H1 (cell line): Measurements from ENCODE around the gene ZNF513. TPM values are rescaled to one million over a fixed set of nuclear protein-coding genes. Genes with fewer than 3 reads are reported as not detected.

Experiments
- CTCF ChIA-PET: fragments of 300-600 bp; sonication (Branson Sonifier 250); formaldehyde crosslinking; loops from one replicate; lab custom pipeline; 2021; ENCODE audit not compliant: partially characterized antibody; lab: Charles Lee
- POLR2A ChIA-PET: fragments of 300-600 bp; sonication (Branson Sonifier 250); formaldehyde crosslinking; loops from one replicate; lab custom pipeline; 2021; ENCODE audit warnings: inconsistent platforms; ENCODE audit not compliant: partially characterized antibody; lab: Charles Lee
- DNase-seq, 2 experiments: peaks; one replicate each; pipeline versions ENCODE4 v3.0.0 to v3.0.0-alpha.2; 2010 to 2022; ENCODE audit warnings: low spot score in 2 of 2, low read depth in 1 of 2, mixed read lengths in 1 of 2
- FAIRE-seq: peaks from 2 replicates; lab custom pipeline; 2011; peaks lifted over from hg19 to GRCh38; lab: Jason Lieb, UNC
- H2AFZ ChIP-seq: 2 replicates; pipeline ENCODE4 v1.8.1; 2012; ENCODE audit warnings: low read length, inconsistent platforms
- H2AK5ac ChIP-seq: 2 replicates; pipeline ENCODE4 v1.6.1; 2013; ENCODE audit warnings: low read depth, low read length
- H2BK120ac ChIP-seq: replicated peaks from 2 replicates; pipeline ENCODE3; 2013; ENCODE audit warnings: low read depth, low read length, inconsistent platforms
- H2BK12ac ChIP-seq: 2 replicates; pipeline ENCODE4 v1.6.1; 2013; ENCODE audit warnings: low read depth, low read length
- H2BK15ac ChIP-seq: 2 replicates; pipeline ENCODE4 v1.6.1; 2013; ENCODE audit warnings: low read length
- H2BK20ac ChIP-seq: 2 replicates; pipeline ENCODE4 v1.6.1; 2013; ENCODE audit warnings: low read length
- H2BK5ac ChIP-seq: 2 replicates; pipeline ENCODE4 v1.6.1; 2013; ENCODE audit warnings: low read depth, low read length
- H3K14ac ChIP-seq: 2 replicates; pipeline ENCODE4 v1.6.1; 2013; ENCODE audit warnings: inconsistent platforms; ENCODE audit not compliant: insufficient read length
- H3K18ac ChIP-seq: 2 replicates; pipeline ENCODE4 v1.6.1; 2013; ENCODE audit warnings: low read length; ENCODE audit errors: extremely low read depth
- H3K23ac ChIP-seq: 2 replicates; pipeline ENCODE4 v1.6.1; 2013; ENCODE audit warnings: inconsistent platforms; ENCODE audit not compliant: insufficient read length
- H3K23me2 ChIP-seq: 2 replicates; pipeline ENCODE4 v1.6.1; 2013; ENCODE audit warnings: low read depth, low read length
- H3K27ac ChIP-seq: 2 replicates; pipeline ENCODE4 v1.6.1; 2011; ENCODE audit warnings: low read depth, low read length, inconsistent platforms
- H3K27me3 ChIP-seq, 4 experiments: replicated peaks in 1 of 4; 1 replicate in 1 of 4; 2 replicates in 3 of 4; pipeline versions ENCODE4 v1.6.1 to v1.8.1; 2011 to 2013; ENCODE audit warnings: low read length in 3 of 4, mild to moderate bottlenecking in 3 of 4, inconsistent platforms in 2 of 4, mixed read lengths in 2 of 4, moderate library complexity in 1 of 4; ENCODE audit not compliant: control insufficient read depth in 3 of 4, insufficient read depth in 3 of 4; ENCODE audit errors: extremely low read depth in 1 of 4
- H3K36me3 ChIP-seq, 4 experiments: 2 replicates each; pipeline versions ENCODE4 v1.6.1 to v1.8.1; 2011 to 2013; ENCODE audit warnings: mild to moderate bottlenecking in 4 of 4, low read length in 3 of 4, moderate library complexity in 2 of 4, control low read depth in 1 of 4, inconsistent platforms in 1 of 4; ENCODE audit not compliant: insufficient read depth in 4 of 4, control insufficient read depth in 2 of 4
- H3K4ac ChIP-seq: replicated peaks from 2 replicates; pipeline ENCODE3; 2013; ENCODE audit warnings: low read length, low read depth, mixed read lengths, inconsistent platforms; ENCODE audit not compliant: insufficient read length
- H3K4me1 ChIP-seq, 4 experiments: replicated peaks in 1 of 4; 1 replicate in 1 of 4; 2 replicates in 3 of 4; pipeline versions ENCODE4 v1.6.1 to v1.8.1; 2011 to 2013; ENCODE audit warnings: low read length in 3 of 4, inconsistent platforms in 2 of 4, mixed read lengths in 1 of 4; ENCODE audit not compliant: insufficient read depth in 4 of 4, control insufficient read depth in 3 of 4
- H3K4me2 ChIP-seq, 2 experiments: 2 replicates each; pipeline versions ENCODE4 v1.6.1 to v1.8.1; 2011 to 2013; ENCODE audit warnings: low read depth in 2 of 2, low read length in 2 of 2, control low read depth in 1 of 2, inconsistent platforms in 1 of 2, mild to moderate bottlenecking in 1 of 2; ENCODE audit not compliant: insufficient read depth in 1 of 2
- H3K4me3 ChIP-seq, 4 experiments: fragments of 200-600, 300-600 bp in 1 of 4; sonication (generic), shearing (Covaris generic), sonication (Bioruptor Twin) in 1 of 4; 2 replicates each; pipeline versions ENCODE4 v1.5.1 to v1.8.1; 2011 to 2016; ENCODE audit warnings: low read length in 4 of 4, low read depth in 3 of 4, control low read depth in 2 of 4, inconsistent platforms in 2 of 4, mild to moderate bottlenecking in 2 of 4, mixed read lengths in 1 of 4, moderate library complexity in 1 of 4; ENCODE audit not compliant: insufficient read depth in 2 of 4; ENCODE audit errors: extremely low read depth in 1 of 4
- H3K56ac ChIP-seq: replicated peaks from 2 replicates; pipeline ENCODE3; 2013; ENCODE audit warnings: low read depth, mild to moderate bottlenecking, mixed read lengths, low read length, inconsistent platforms; ENCODE audit not compliant: insufficient read length
- H3K79me1 ChIP-seq: 2 replicates; pipeline ENCODE4 v1.6.1; 2013; ENCODE audit warnings: low read depth, low read length, control low read depth
- H3K79me2 ChIP-seq, 2 experiments: 2 replicates each; pipeline versions ENCODE4 v1.6.1 to v1.8.1; 2012 to 2013; ENCODE audit warnings: low read length in 2 of 2, mild to moderate bottlenecking in 2 of 2, inconsistent platforms in 1 of 2; ENCODE audit not compliant: insufficient read depth in 2 of 2, control insufficient read depth in 1 of 2
- H3K9ac ChIP-seq, 4 experiments: replicated peaks in 1 of 4; 1 replicate in 1 of 4; 2 replicates in 3 of 4; pipeline versions ENCODE4 v1.6.1 to v1.8.1; 2011 to 2013; ENCODE audit warnings: low read depth in 3 of 4, low read length in 3 of 4, control low read depth in 2 of 4, mild to moderate bottlenecking in 2 of 4, moderate library complexity in 2 of 4, inconsistent platforms in 1 of 4; ENCODE audit errors: extremely low read depth in 1 of 4
- H3K9me3 ChIP-seq, 2 experiments: 2 replicates each; pipeline versions ENCODE4 v1.6.1 to v1.8.1; 2012 to 2013; ENCODE audit warnings: mild to moderate bottlenecking in 2 of 2, moderate library complexity in 2 of 2, control low read depth in 1 of 2, inconsistent platforms in 1 of 2, low read depth in 1 of 2, low read length in 1 of 2, mixed read lengths in 1 of 2; ENCODE audit not compliant: insufficient read depth in 2 of 2
- H4K20me1 ChIP-seq, 2 experiments: replicated peaks in 1 of 2; 2 replicates each; pipeline versions ENCODE3 to v1.8.1; 2011 to 2013; ENCODE audit warnings: inconsistent platforms in 2 of 2, low read length in 2 of 2, mild to moderate bottlenecking in 1 of 2; ENCODE audit not compliant: insufficient read depth in 2 of 2, control insufficient read depth in 1 of 2
- H4K5ac ChIP-seq: 2 replicates; pipeline ENCODE4 v1.6.1; 2013; ENCODE audit warnings: low read length, low read depth, mixed read lengths, inconsistent platforms; ENCODE audit not compliant: insufficient read length
- H4K8ac ChIP-seq: 2 replicates; pipeline ENCODE4 v1.8.0; 2013; ENCODE audit warnings: mild to moderate bottlenecking, moderate library complexity, low read length, inconsistent platforms; ENCODE audit not compliant: insufficient read depth; ENCODE audit errors: extremely low read depth
- H4K91ac ChIP-seq: replicated peaks from 2 replicates; pipeline ENCODE3; 2013; ENCODE audit warnings: low read length, mixed read lengths, inconsistent platforms; ENCODE audit not compliant: insufficient read length
- CHD2 ChIP-seq: IDR thresholded peaks from 2 replicates; pipeline ENCODE4 v1.6.1; 2012; ENCODE audit warnings: low read length, improper control_type of control experiment
- MAFK ChIP-seq: IDR thresholded peaks from 2 replicates; pipeline ENCODE4 v1.6.1; 2012; ENCODE audit warnings: low read depth, mild to moderate bottlenecking, improper control_type of control experiment, low read length
- POLR2A ChIP-seq, 2 experiments: IDR thresholded peaks; 1 replicate in 1 of 2; 2 replicates in 1 of 2; pipeline ENCODE4 v1.6.1; 2011; ENCODE audit warnings: low read depth in 2 of 2, low read length in 2 of 2, mild to moderate bottlenecking in 2 of 2; ENCODE audit errors: control extremely low read depth in 1 of 2
- SP2 ChIP-seq: IDR thresholded peaks from 2 replicates; pipeline ENCODE4 v1.6.1; 2012; ENCODE audit warnings: mild to moderate bottlenecking, low read length, inconsistent platforms
- WGBS, 2 experiments: shearing (Covaris generic) in 1 of 2; methylation state at CpG; one replicate each; pipeline versions ENCODE4 v1.1.6 to v1.1.7; 2013 to 2015; ENCODE audit warnings: low lambda C conversion rate in 2 of 2, mixed read lengths in 2 of 2, inconsistent platforms in 1 of 2, low coverage in 1 of 2, missing lambda C conversion rate in 1 of 2; ENCODE audit not compliant: insufficient replicate concordance in 2 of 2, insufficient coverage in 1 of 2, insufficient read length in 1 of 2; ENCODE audit errors: extremely low coverage in 1 of 2, missing lambda C conversion rate in 1 of 2; 5-methylcytosine and 5-hydroxymethylcytosine counted together
- long read RNA-seq, 2 experiments: library from RNA in 1 of 2; library from capped mRNA in 1 of 2; stranded (forward); transcript quantifications; one replicate each; pipeline ENCODE4 v2.0.0, GENCODE V29; 2021; ENCODE audit warnings: inconsistent platforms in 1 of 2
- polyA minus RNA-seq, 3 experiments: library from RNA; depleted of rRNA, polyadenylated mRNA; stranded (reverse); fragments of >200 nt; gene quantifications; 1 replicate in 2 of 3; 2 replicates in 1 of 3; pipeline ENCODE4 v1.2.3, GENCODE V29; 2011
- polyA plus RNA-seq, 7 experiments: library from polyadenylated mRNA; depleted of rRNA in 3 of 7; stranded (reverse) in 5 of 7; unstranded in 2 of 7; fragments of >200 nt in 5 of 7; fragments of 200-250 nt in 2 of 7; gene quantifications; 1 replicate in 5 of 7; 2 replicates in 1 of 7; 4 replicates in 1 of 7; pipeline versions ENCODE4 v1.2.1 to v1.2.3, GENCODE V29; 2011 to 2013; ENCODE audit warnings: missing spikeins in 2 of 7, mixed read lengths in 2 of 7
- total RNA-seq: library from RNA; stranded (reverse); fragmentation: NEBNext Ultra II Directional; extraction: Animal tissue kit (Norgen Biotek cat#: 25700); gene quantifications from 2 replicates; pipeline ENCODE4 v1.2.1, GENCODE V29; 2021

Gene ZNF513, protein sequence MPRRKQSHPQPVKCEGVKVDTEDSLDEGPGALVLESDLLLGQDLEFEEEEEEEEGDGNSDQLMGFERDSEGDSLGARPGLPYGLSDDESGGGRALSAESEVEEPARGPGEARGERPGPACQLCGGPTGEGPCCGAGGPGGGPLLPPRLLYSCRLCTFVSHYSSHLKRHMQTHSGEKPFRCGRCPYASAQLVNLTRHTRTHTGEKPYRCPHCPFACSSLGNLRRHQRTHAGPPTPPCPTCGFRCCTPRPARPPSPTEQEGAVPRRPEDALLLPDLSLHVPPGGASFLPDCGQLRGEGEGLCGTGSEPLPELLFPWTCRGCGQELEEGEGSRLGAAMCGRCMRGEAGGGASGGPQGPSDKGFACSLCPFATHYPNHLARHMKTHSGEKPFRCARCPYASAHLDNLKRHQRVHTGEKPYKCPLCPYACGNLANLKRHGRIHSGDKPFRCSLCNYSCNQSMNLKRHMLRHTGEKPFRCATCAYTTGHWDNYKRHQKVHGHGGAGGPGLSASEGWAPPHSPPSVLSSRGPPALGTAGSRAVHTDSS
- total RNA-seq: 17.3 and 18.8 TPM in 2 replicates
- polyA plus RNA-seq (2011; rRNA removed): 29.5 and 35.0 TPM in 2 replicates
- polyA plus RNA-seq (2011; cell fraction: cytosol; rRNA removed): 26.3 TPM
- polyA plus RNA-seq (2011; cell fraction: nucleus; rRNA removed): 41.9 TPM
- polyA plus RNA-seq (2012, experiment 1 of 2): 11.1 to 21.0 TPM (median 18.9 TPM) in 4 replicates
- polyA plus RNA-seq (2012, experiment 2 of 2): 14.4 TPM
- polyA plus RNA-seq (2013, experiment 1 of 2): 15.4 TPM
- 13.8 TPM for polyA plus RNA-seq (2013, experiment 2 of 2)
- polyA minus RNA-seq (2011; rRNA and poly(A)+ RNA removed): 8.3 and 10.7 TPM in 2 replicates
- 12.0 TPM for polyA minus RNA-seq (2011; cell fraction: cytosol; rRNA and poly(A)+ RNA removed)
- polyA minus RNA-seq (2011; cell fraction: nucleus; rRNA and poly(A)+ RNA removed): 17.0 TPM
- long read RNA-seq, experiment 1, partial matches to known transcripts: 2 of 14 reads
- long read RNA-seq, experiment 1, other reads (novel, unspliced or antisense): 10 of 14 reads
- long read RNA-seq, experiment 2, partial matches to known transcripts: 1 of 2 reads
- long read RNA-seq, experiment 2, other reads (novel, unspliced or antisense): 0 of 2 reads

DNA sequence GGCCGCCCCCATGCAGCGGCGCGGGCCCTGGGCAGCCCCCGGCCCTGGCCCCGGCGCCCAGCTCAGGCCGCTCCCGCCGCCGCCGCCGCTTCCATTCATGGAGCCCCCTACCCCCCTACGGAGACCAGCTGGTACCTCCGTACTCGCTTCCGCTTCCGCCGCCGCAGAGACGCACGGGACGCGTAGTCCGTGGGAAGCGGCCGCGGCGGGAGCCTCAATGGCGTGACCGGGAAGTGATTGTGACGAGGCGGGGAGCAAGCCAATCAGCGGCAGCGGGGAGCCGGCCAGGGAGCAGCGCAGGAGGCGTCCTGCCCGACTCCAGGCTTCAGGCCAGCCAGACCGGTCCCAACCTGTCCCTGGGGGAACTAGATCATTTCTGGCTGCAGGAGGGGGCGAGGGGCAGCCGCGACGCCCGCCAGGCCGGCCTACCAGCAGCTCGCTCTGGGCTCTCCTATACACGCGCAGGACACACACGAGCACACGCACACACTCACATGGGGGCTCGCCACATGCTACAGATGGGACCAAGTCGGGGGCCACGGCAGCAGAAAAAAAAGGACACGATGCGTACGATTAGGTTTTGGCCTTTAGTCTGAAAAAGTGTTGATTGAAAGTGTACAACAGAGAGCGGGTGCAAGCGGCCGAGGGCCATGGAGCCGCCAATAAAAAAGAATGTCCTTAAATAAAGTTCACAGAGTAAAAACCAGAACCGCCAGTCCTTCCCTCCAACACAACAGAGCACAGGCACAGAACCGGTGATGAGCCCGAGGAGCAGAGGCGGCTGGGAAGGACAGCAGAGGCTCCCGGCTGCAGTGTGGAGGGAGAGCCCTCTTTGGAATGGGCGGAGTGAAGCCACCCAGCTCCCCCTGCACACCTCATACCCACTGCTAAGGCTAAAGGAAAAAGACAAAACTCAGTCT, at the start of gene ZNF513:
Gene ZNF513, minus strand, starts transcription at position 109 of the 920 bp plus-strand sequence. CDS start 208 bp downstream, outside the sequence.
- Histone ChIP-seq H3K14ac (peak within 1 kb of the TSS; percentile 0), H2BK12ac (peak within 1 kb of the TSS; percentile 77), H2AK5ac (no peak within 1 kb of the TSS; the same call in 1 of the 2 replicates), H4K20me1 (peaks cover 4 to 8% of the 10 kb centered on the region in 2 experiments), H4K8ac (peak within 1 kb of the TSS; percentile 98), H3K4ac (peak within 1 kb of the TSS; percentile 61), H3K4me1 (peaks cover 0 to 8% (median 2%) of the 10 kb centered on the region in 4 experiments; a peak in 5 of 7 replicates), H3K79me2 (peaks cover 0 to 12% of the 10 kb centered on the region in 2 experiments; a peak in 2 of 4 replicates), H3K27ac (peak within 1 kb of the TSS; percentile 93), H3K79me1 (peaks cover 9% of the 10 kb centered on the region; the same call in 1 of the 2 replicates), H3K9ac (peak within 1 kb of the TSS; percentile 78 to 89 (median 84)), H3K9me3 (no peaks in the 10 kb centered on the region), H2BK5ac (peak within 1 kb of the TSS; percentile 99), H3K4me3 (peak within 1 kb of the TSS; percentile 65 to 96 (median 82)), H3K18ac (peak within 1 kb of the TSS; percentile 93), H3K23ac (no peak within 1 kb of the TSS), H3K27me3 (no peaks in the 10 kb centered on the region), H2BK15ac (0 out of 2 replicates have a peak within 1 kb of the TSS, but pooled peaks have one; percentile 92), H3K4me2 (peak within 1 kb of the TSS; percentile 88 to 96), H2BK120ac (peak within 1 kb of the TSS; percentile 25), H2BK20ac (no peak within 1 kb of the TSS), H3K36me3 (peaks cover 45 to 69% (median 60%) of the 10 kb centered on the region in 4 experiments), H4K91ac (peak within 1 kb of the TSS; percentile 83), H4K5ac (peak within 1 kb of the TSS; percentile 84), H3K23me2 (peaks cover 7% of the 10 kb centered on the region), H2AFZ (no peak within 1 kb of the TSS), H3K56ac (peak within 1 kb of the TSS; percentile 63)
- FAIRE-seq: no peak
- POLR2A ChIA-PET: interaction anchor here (0.9 to 9.5 kb wide), 23 partner anchors 9 to 283 kb away, joined by 3 to 114 read pairs (median 4); partner anchors contain the start of genes EIF2B4, GTF3C2, MPV17 and NRBP1
- CTCF ChIA-PET: interaction anchor here (0.9 to 1.3 kb wide), 2 partner anchors 9 to 68 kb away, joined by 3 read pairs; no protein-coding TSS in a partner anchor
- 36% methylated on average over 50 of the region's 67 CpGs; no CpG with 5 or more reads in 1 of the 2 experiments for WGBS, 2 experiments
- peak; percentile 91 to 94 for DNase-seq
- TF ChIP-seq POLR2A (IDR thresholded peaks at IDR 0.05; ENCODE audit: control extremely low read depth in 1 of 2, low read depth in 2 of 2, low read length in 2 of 2) (peak in 1 of 2 experiments; percentile 84; a peak in 2 of 3 replicates), SP2 (no peak), CHD2 (peak; percentile 70; the same call in 1 of the 2 replicates), MAFK (no peak)
